Activated T-cell treated with anti-CD3 and anti-CD28 coated beads, Interleukin-2, amount 50 U/mL, for 1 hour (primary cell): Measurements from ENCODE around the gene ZNG1E.
A peak's percentile ranks its signal among the peaks of the same experiment; 100 is the strongest.
"Not testable (repeated sequence)": the region's sequence is repeated elsewhere in the genome, so short reads cannot be mapped to it uniquely, and the experiment has no call there.

ENCODE experiments used
- DNase-seq: peaks from one replicate; pipeline ENCODE4 v3.0.0-alpha.2; 2020

The ZNG1E gene

DNA sequence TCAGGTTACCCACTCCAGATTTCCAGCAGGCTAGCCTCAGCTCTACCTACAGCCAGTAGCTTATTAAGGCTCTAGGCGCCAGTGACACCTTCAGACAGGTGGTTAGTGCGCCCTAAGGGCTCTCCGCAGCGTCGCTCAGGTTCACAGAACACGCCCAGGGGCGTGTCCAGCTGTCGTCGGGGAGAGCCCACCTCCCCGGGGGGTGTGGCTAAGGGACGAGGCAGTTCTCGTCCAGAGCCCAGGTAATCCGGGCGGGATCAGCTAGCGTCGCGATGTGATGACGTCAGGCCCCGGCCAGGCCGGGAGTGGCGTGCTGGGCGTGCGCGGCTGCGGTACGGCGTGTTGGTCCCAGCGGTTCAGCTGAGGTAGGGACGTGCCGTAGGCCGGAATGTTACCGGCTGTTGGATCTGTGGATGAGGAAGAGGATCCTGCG, at the start of gene ZNG1E:
TSS of gene ZNG1E (plus strand) at position 340 of the 433 bp plus-strand sequence. CDS start at position 389, 49 bp downstream.
- peak; percentile 72 for DNase-seq

DNA sequence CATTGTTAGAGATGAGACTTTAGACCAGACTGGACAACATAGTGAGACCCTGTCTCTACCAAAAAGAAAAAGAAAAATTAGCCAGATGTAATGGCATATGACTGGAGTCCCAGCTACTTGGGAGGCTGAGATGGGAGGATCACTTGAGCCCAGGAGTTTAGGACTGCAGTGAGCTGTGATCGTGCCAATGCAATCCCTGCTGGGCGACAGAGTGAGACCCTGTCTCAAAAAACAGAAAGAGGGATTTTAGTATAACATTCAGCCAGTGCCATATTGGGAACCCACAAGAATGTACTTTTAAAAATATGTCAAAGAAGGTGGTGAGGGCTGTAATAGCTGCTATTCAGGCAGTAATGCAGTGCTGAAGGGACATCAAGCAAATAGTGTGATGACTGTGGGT, 2.1 kb upstream of the ZNG1E start:
- not testable (repeated sequence) for DNase-seq

DNA sequence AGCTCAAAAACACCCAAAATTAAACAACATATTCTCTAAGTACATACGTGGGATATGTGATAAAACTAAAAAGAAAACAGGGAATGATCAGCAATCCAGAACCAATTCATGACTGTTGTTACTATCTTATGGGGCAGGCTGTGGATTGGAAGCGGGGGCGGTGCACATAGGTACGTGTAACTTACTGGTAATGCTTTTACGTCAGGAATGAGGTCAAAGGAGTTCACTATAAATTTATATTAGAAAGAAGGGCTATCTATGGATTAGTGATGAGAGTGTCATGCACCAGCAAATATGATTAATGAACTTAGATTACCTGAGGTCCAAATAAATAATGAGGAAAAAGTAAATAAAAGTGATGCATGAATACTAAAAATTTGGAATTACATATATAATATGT, 710 bp upstream of the ZNG1E start:
- DNase-seq, result not testable (repeated sequence)

DNA sequence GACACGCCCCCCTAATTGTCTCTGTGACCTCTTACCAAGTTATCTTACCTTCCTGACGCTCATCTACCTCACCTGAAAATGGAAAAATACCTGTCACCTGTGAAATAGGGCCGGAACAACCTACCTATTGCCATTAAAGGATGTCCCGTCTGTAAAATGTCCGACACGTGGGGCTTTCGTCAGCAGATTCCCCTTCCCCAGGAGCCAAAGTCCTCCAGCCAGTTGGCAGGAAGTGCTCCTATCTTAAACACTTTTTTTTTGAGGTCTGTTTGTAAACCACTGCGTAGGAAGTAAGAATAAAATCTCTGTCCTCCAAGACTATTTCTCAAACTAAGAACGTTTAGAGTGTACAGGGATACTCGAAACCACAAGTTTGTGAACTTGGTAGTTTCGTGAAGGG, 661 bp downstream of the ZNG1E start:
- peak; percentile 33 for DNase-seq

DNA sequence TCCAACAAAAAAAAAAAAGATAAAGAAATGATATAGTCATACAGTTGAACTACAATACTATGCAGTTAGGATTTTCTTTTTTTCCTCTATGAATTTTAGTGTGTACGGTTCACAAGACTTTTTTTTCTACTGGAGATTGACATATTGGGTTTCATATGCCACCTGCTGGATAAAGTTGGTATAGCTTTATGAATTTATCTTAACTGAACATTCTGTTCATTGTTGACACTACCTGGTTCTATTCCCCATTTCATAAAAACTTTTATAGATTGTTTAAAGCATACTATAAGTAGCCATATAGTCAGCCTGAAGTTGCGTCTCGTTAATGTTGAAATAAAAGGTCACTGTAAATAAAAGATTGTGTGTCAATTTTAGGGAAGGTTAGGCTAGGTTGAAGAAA, 2.8 kb downstream of the ZNG1E start:
- DNase-seq, result not testable (repeated sequence)

DNA sequence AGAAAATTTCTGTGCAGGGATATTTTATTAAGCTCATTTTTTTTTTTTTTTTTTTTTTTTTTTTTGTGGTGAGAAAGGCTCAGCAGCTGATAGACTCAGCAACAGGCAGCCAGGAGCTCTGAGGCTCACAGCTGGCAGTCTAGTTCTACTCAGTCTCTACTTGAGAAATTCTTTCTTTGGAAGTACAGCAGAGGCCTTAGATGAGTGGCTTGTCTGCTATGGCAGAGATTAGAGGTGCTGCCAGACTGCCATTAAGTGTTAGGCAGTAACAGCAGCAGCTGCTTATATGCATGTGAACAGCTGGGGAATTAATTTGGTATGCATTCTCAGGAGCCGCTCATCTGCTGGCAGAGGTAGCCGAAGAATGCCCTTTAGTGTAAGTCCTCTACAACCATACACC, 27.8 kb downstream of the ZNG1E start:
- not testable (repeated sequence) for DNase-seq

DNA sequence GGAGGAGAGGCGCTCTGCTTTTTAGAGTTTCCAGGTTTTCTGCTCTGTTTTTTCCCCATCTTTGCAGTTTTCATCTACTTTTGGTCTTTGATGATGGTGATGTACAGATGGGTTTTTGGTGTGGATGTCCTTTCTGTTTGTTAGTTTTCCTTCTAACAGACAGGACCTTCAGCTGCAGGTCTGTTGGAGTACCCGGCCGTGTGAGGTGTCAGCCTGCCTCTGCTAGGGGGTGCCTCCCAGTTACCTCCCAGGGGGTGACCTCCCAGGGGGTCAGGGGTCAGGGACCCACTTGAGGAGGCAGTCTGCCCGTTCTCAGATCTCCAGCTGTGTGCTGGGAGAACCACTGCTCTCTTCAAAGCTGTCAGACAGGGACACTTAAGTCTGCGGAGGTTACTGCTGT, 38.7 kb downstream of the ZNG1E start:
- not testable (repeated sequence) for DNase-seq

DNA sequence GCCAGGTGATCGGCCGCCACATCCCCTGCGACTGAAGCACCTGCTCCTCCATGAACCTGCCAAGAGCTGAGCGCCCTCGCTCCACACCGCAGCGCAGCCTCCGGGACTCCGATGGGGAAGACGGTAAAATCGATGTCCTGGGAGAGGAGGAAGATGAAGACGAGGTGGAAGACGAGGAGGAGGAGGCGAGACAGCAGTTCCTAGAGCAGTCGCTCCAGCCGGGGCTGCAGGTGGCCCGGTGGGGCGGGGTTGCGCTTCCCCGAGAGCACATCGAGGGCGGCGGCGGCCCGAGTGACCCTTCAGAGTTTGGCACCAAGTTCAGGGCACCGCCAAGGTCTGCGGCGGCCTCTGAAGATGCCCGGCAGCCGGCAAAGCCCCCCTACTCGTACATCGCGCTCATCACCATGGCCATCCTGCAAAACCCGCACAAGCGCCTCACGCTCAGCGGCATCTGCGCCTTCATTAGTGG, 61.4 kb downstream of the ZNG1E start, which contains the start of gene FOXD4L4:
TSS of gene FOXD4L4 (plus strand) at position 51 of the 469 bp plus-strand sequence. CDS start at position 51, 0 bp downstream.
- DNase-seq, result not testable (repeated sequence)

DNA sequence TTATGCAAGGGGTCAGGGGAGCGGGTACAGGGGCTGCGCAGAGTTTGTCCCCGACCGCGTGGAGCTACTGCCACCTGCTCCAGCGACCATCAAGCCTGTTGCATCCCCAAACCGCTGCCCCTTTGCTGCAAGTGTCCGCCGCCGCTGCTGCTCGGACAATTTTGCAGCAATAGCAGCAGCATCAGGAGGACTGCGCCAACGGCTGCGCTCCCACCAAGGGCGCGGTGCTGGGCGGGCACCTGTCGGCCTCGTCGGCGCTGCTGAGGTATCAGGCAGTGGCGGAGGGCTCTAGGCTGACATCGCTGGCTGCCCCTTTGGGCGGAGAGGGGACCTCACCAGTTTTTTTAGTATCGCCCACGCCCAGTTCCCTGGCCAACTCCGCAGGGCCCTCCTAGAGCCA, 62.4 kb downstream of the ZNG1E start:
- DNase-seq, result not testable (repeated sequence)
